ENCODE measurements around the gene MLIP.
"Not testable (repeated sequence)": the region's sequence is repeated elsewhere in the genome, so short reads cannot be mapped to it uniquely, and the experiment has no call there.

Gene MLIP

GRCh38 chr6:54151861-54152260, 40.6 kb downstream of the MLIP start:
- ATAC-seq (no peak), DNase-seq (no peak)

DNA sequence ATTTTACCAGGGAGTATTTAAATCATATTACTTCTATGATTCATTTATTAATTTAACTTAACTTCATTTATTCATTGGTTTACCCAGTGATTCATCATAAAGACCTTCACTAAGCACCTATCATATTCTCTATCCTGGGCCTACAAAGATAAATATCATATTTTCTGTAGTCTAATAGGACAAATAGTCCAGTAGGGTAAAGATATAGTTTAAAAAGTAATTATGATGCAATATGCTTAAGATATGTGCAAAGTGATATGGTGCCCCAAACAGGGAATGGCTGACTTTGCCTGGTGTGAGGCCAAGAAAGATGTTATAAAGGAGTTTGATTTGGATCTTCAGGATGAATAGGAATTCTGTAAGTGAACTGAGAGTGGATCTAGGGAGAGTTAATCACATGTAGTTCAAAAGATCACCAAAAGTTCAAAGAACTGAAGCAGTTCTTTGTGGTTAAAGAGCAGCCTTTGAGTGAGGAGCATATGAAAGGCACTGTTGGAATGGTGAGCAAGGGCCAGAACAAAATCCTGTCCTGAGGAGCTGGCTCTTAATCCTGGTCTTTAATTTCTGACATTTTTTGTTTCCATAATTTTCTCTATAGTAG, 45.5 kb downstream of the MLIP start:
- DNase-seq, result no peak
- no peak for ATAC-seq

DNA sequence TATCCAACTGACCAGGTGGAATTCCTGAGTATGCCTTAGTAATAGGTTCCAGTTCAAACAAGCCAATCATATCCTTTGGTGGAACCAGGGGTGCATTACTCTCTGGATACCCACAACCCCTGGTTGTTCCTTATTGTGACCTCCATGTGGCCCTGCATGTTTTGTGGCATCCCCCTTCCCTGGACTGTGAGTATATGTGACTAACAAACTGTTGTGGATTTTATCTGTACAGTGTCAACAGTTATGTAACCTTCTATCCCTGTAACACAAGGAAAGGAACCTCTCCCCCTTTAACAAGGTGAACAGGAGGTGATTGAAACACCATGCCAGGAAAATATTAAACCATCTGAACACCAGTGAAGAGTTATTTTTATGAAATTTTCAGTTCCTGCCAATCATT, 46.2 kb downstream of the MLIP start:
- DNase-seq (no peak), ATAC-seq (no peak)

DNA sequence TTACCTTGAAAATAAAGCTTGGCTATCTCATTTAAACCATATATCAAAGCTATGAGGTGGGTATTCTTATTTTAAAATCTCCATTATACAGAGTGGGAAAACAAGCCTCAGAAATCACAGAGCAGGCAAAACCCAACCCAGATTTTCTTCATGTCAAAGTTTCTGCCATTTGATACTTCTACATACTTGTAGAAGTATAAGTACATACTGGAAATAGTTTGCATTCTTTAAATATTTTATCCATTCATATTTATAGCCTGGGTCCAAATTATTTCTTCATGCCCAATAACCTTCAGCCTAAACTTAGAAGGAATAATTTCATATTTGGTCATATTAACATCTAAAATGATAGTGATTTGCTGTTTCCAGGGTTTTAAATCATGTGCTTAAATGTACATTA, 61.8 kb downstream of the MLIP start:
- no peak for ATAC-seq

GRCh38 chr6:54179152-54179551, 67.9 kb downstream of the MLIP start:
- DNase-seq, result no peak
- no peak for ATAC-seq

More for the DNA sequence above, 61.8 kb downstream of the MLIP start:
- no peak for DNase-seq

DNA sequence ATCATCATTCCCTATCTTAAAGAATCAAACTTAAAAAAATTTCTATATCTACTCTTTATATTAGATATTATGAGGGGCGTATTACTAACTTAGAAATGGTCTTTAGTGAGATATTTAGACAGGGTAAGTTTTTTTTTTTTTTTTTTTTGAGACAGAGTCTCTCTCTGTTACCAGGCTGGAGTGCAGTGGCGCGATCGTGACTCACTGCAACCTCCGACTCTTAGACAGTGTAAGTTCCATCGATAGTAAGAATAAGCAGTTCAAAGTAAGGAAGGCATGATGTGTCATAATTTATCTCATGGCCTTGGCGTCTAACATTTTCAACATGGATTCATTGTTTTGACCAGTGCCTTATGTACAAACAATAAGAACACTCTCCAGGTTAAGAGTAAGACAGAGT, 72.4 kb downstream of the MLIP start:
- ATAC-seq (no peak), DNase-seq (no peak)

DNA sequence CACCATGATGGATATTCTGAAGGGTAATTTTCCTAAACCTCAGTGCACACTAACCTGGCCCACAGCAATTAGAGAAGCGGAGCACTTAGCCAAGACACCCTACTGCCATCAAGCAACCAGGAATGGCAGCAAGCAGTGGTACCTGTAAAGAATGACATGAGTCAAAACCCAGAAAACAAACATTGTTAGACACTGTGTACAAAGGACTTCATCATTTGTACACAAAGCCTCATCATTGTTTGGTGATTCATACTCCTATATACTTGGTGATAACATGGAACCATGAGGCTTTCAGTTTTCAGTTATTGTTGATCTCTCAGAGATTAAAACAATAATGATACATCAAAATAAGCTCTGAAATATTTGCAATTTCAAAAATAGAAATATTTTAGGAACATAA, 74.6 kb downstream of the MLIP start:
- ATAC-seq (no peak), DNase-seq (no peak)

GRCh38 chr6:54188846-54189245, 77.6 kb downstream of the MLIP start:
- DNase-seq (no peak), ATAC-seq (no peak)

DNA sequence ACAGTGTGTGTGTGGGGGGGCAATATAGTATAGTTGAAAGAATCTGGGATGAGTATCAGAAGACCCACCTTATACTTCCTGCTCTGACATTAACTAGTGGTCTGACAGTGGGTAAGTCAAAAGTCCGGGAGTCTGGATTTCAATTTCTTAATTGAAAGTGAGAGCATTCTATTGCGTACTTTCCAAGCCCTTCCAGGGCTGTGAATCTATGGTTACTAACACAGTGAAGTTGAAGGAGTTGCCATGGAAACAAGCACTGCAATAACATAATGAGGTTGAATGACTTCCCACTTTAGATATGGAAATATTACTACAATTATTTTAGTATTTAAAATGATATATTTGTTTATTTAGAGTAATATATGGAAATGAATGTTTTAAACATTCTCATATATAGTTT, 80.2 kb downstream of the MLIP start:
- no peak for DNase-seq
- no peak for ATAC-seq

DNA sequence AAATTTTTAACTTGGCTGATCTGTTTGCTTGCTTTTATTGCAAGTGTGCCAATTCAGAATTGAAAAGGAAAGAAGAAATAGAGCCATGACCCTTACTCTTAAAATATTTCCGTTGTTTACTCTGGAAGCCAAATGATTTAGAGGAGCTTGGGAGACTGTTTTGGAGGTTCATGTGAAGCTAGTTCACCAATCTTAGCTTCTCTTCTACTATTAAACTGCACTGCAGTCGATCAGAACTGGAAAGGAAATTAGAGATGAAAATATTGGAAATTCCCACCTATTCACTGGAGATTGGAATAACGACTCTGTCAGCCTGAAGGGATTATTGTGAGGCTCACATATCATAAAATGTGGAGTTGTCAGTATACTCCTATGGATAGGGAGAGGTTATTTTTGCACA, 81.8 kb downstream of the MLIP start:
- ATAC-seq (no peak), DNase-seq (no peak)

DNA sequence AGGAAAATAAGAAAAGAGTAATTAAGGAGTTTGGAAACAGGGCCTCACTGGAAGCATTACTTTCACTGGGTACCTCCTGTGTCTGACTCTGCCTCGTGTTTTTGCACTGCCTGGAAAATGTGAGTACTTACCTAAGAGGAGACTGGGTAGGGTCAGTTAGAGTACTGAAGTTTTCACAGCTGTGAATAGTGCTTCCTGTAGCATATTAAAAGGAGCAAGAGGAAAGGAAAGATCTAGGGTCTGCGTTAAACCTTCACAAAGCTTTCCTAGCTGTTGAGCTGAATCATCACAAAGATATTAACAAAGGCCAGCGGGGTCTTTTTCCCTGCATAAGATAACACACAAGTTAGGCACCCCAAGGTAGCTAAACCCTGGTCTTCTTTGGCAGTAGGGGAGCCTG, 82.3 kb downstream of the MLIP start:
- ATAC-seq, result no peak
- no peak for DNase-seq

GRCh38 chr6:54194067-54194466, 82.8 kb downstream of the MLIP start:
- no peak for ATAC-seq
- no peak for DNase-seq

DNA sequence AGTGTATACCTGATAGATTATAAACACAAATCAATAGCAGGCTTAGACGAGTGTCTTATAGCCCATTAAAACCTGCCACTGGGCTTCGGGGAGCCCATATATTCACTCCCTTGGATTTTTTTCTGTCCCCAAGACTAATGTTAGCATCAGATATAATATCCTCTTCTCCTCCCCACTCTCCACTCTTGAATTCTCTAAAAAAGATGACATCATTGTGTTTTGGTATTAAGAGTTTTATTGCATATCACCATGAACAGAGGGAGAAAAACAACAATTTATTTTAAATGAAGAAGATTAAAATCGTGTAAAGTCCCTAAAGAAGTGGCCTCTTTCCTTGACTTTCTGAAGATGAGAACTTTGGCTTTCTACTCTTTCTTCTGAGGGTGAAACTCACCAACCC, 84.4 kb downstream of the MLIP start:
- ATAC-seq (no peak), DNase-seq (no peak)

GRCh38 chr6:54196905-54197304, 85.7 kb downstream of the MLIP start:
- DNase-seq, result no peak
- ATAC-seq, result no peak

DNA sequence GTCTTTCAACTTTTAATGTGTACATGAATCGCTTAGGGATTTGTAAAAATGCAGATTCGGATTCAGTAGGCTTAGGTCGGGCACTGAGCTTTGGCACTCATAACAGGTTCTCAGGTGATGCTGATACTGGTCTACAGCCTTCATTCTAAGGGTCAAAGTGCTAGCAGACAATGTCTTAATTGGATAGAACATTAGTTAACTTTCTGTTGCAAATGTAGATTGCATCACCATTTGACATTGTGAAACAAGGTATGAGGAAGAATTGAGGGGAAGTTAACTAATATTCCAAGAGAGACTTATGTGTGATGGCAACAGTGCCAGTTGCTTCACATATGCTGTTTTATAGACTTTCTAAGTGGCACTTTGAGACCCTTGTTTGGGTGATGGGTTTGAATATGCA, 86.9 kb downstream of the MLIP start:
- ATAC-seq (no peak), DNase-seq (no peak)

GRCh38 chr6:54203474-54204035, 92.3 kb downstream of the MLIP start:
- ATAC-seq, result not testable (repeated sequence)

DNA sequence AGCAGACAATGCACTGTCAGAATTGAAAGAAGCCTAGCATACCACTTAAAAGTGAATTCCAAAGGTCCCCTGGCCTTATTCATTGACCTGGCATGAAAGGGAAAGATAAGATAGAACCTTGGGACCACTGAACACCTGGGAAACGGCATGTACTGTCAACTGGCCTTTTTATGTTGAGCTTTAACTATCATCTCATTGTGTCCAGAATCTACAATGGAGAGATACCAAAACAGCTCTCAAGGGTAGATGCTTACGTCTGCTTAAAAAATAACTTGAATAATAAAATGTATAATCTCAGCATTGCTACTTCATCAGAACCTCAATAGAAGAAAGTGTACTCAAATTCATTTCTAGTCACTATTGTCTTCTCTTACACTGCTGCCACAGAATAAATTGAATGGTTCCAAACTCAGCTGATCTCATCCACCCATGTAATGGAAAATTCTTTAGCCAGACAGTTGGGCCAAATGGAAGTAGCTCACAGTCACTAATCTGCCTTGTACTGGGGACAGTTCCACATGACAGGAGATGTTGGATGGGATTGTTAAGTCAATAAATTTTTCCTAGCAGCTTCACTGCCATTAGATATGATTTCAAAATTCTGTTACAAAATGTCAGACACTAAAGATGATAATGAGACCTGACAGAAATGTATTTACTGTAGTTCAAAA, 93.8 kb downstream of the MLIP start:
- no peak for ATAC-seq
- no peak for DNase-seq

More at GRCh38 chr6:54203474-54204035, 92.3 kb downstream of the MLIP start:
- not testable (repeated sequence) for DNase-seq

DNA sequence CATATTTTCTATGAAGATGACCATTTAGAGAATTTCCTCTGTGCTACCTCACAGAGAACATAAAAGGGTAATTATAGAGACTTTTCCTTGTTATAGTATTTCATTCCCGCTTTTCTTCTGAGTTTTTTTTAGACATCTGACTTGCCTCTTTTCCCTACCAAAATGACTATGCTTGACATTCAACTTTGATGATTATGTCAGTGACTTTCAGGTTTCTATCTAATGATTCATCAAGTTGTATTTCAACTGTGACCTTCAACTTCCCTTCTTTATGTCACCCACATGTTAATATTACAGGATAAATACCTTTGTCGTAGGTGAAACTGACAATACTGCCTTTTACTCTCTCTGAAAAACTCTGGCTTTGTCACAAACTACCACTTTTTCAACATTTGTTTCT, 95.3 kb downstream of the MLIP start:
- no peak for DNase-seq
- no peak for ATAC-seq

- DNase-seq, ATAC-seq: not testable (repeated sequence)
Measured at GRCh38 chr6:54209983-54210382, 98.7 kb downstream of the MLIP start.

DNA sequence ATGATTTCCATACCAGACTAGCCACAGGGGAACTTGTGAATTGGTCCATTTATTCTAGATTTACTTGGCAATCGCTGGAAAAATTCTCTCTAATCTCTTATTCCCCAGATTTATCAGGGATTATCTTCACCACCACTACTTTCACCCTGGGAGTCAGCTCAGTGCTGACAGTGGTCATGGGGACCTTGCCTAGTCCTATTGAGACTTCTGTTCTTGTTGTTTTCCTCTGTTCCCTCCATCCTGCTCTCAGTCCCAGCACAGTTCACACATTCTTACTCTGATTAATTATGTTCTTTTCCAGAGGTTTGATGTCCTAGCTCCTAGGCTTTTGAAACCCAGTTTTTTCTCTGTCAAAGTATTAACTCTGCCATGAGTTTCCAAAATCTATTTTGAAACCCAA, 103.0 kb downstream of the MLIP start:
- ATAC-seq (no peak), DNase-seq (no peak)

DNA sequence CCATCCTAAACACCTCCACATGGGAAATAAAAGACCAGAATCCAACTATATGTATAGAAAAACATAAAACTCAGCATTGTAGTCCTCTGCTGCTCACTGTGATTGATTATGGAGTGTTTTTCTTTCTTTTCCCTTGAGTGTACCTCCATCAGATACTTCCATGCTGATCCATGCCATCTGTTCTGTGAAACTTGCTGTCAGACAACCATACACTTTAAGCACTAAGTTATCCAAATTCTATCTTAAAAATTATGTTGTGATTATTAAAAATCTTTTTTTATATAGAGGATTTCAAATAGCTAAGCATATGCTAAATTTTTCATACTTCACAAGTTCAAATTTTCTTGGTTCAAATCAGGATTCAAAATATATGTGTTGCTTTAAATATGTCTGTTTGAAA, 105.1 kb downstream of the MLIP start:
- ATAC-seq (no peak), DNase-seq (no peak)

DNA sequence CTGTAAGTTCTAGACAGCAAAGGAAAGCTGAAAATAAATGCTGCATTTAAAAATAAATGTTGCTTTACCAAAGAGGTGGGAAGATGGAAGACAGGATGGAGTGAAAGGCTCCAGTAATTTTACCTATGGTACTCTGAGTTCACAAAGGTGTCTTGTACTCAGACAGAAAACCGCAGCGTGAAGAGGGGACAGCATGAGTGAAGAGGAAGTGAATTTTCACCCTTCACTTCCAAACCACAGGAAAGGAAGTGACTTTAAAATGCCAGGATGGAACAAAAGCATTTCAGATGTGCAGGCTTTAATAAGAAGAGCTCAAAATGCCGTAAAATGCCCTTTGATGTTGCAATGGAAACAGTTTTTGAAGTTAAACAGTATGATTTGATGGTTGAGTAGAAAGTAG, 105.8 kb downstream of the MLIP start:
- ATAC-seq (no peak), DNase-seq (no peak)

DNA sequence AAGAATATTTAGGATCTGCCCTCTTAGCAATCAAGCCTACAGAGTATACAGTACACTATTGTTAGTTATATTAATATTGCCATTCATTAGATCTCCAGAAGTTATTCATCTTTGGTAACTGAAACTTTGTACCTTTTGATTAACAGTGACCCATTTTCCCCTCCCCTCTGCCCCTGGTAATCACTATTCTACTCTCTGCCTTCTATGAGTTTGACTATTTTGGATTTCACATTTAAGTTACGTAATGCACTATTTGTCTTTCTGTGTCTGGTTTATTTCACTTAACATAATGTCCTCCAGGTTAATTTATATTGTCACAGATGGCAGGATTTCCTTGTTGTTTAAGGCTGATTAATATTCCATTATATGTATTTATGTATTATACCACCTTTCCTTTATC, 111.0 kb downstream of the MLIP start:
- no peak for DNase-seq
- no peak for ATAC-seq

- no peak for ATAC-seq
Measured at GRCh38 chr6:54232703-54233102, 121.5 kb downstream of the MLIP start.

More at GRCh38 chr6:54232703-54233102, 121.5 kb downstream of the MLIP start:
- DNase-seq, result no peak

All from stimulated activated naive CD8-positive, alpha-beta T cell treated with anti-CD3 and anti-CD28 coated beads, Interleukin-15, Interleukin-2, amounts not matched to agents 100 U/mL and 50 U/mL, for 24 hours (primary cell).